K562 (cell line): ENCODE measurements around the gene RBM28. TPM values are rescaled to one million over a fixed set of nuclear protein-coding genes. Genes with fewer than 3 reads are reported as not detected.
A peak's percentile ranks its signal among the peaks of the same experiment; 100 is the strongest.

ENCODE experiments used
- ATAC-seq: fragments of 200-7000 bp; cut with Tn5 transposase; 3 replicates; pipeline ENCODE4 v1.9.1; 2020; ENCODE audit warnings: moderate library complexity
- BruUV-seq: library from RNA; stranded (reverse); fragments of 400-500 nt; replicated peaks from 2 replicates; lab custom pipeline; 2021; lab: Mats Ljungman, UMichigan
- CTCF ChIA-PET: fragments of 300-600 bp; formaldehyde crosslinking; extraction: SDS; loops from one replicate; lab custom pipeline; 2021; ENCODE audit warnings: low intra/inter-chr PET ratio; lab: Yijun Ruan, JAX
- POLR2A ChIA-PET: fragments of 300-600, 350-650 bp; sonication (Branson Sonifier 250); formaldehyde crosslinking; extraction: SDS; loops from one replicate; lab custom pipeline; 2021; ENCODE audit warnings: antibody characterized with exemption, inconsistent platforms; lab: Yijun Ruan, JAX
- DNase-seq, 4 experiments: peaks; one replicate each; pipeline versions ENCODE4 v3.0.0 to v3.0.0-alpha.2; 2011 to 2018; ENCODE audit warnings: low spot score in 3 of 4, mixed read lengths in 3 of 4; ENCODE audit errors: extremely low read depth in 1 of 4
- FAIRE-seq: peaks from 2 replicates; lab custom pipeline; 2011; peaks lifted over from hg19 to GRCh38; lab: Jason Lieb, UNC
- H2AFZ ChIP-seq: 2 replicates; pipeline ENCODE4 v1.6.0; 2011; ENCODE audit warnings: low read depth, low read length, control low read depth, inconsistent platforms
- H3K27ac ChIP-seq: fragments of 200-600 bp; 3 replicates; pipeline ENCODE4 v1.8.0; 2011; ENCODE audit warnings: low read depth, mild to moderate bottlenecking, control low read depth, inconsistent platforms, low read length, moderate library complexity, mixed read lengths; ENCODE audit errors: extremely low read depth
- H3K27me3 ChIP-seq, 2 experiments: fragments of 300-600 bp in 1 of 2; 2 replicates in 1 of 2; 3 replicates in 1 of 2; pipeline versions ENCODE4 v1.6.0 to v1.8.0; 2011; ENCODE audit warnings: inconsistent platforms in 2 of 2, low read length in 2 of 2, mild to moderate bottlenecking in 1 of 2, mixed read lengths in 1 of 2, moderate library complexity in 1 of 2; ENCODE audit not compliant: control insufficient read depth in 2 of 2, insufficient read depth in 2 of 2
- H3K36me3 ChIP-seq: fragments of 300-600 bp; 3 replicates; pipeline ENCODE4 v1.8.0; 2011; ENCODE audit warnings: mild to moderate bottlenecking, low read length, inconsistent platforms; ENCODE audit not compliant: control insufficient read depth, insufficient read depth
- H3K4me1 ChIP-seq, 2 experiments: fragments of 200-600 bp in 1 of 2; replicated peaks in 1 of 2; 2 replicates in 1 of 2; 3 replicates in 1 of 2; pipeline versions ENCODE4 v1.5.1 to v1.8.0; 2011; ENCODE audit warnings: inconsistent platforms in 2 of 2, low read length in 2 of 2, mild to moderate bottlenecking in 1 of 2, mixed read lengths in 1 of 2, moderate library complexity in 1 of 2; ENCODE audit not compliant: control insufficient read depth in 2 of 2, insufficient read depth in 2 of 2
- H3K4me2 ChIP-seq: 2 replicates; pipeline ENCODE4 v1.6.1; 2011; ENCODE audit warnings: low read length, control low read depth, inconsistent platforms, mixed read lengths; ENCODE audit not compliant: insufficient read depth
- H3K4me3 ChIP-seq: fragments of 200-600 bp; sonication (generic), shearing (Covaris generic); 2 replicates; pipeline ENCODE4 v1.5.1; 2016; ENCODE audit warnings: control low read depth, inconsistent platforms
- H3K79me2 ChIP-seq: fragments of 200-600 bp; 3 replicates; pipeline ENCODE4 v1.8.0; 2011; ENCODE audit warnings: low read length, inconsistent platforms; ENCODE audit not compliant: control insufficient read depth, insufficient read depth
- H3K9ac ChIP-seq, 2 experiments: 2 replicates each; pipeline versions ENCODE4 v1.6.0 to v1.6.1; 2011; ENCODE audit warnings: low read depth in 2 of 2, low read length in 2 of 2, control low read depth in 1 of 2, inconsistent platforms in 1 of 2, mild to moderate bottlenecking in 1 of 2, mixed read lengths in 1 of 2; ENCODE audit not compliant: insufficient read depth in 1 of 2
- H3K9me1 ChIP-seq: one replicate; pipeline ENCODE4 v1.6.0; 2011; ENCODE audit warnings: inconsistent platforms, mild to moderate bottlenecking, low read length, moderate library complexity; ENCODE audit not compliant: control insufficient read depth, insufficient read depth
- H3K9me3 ChIP-seq: replicated peaks from 2 replicates; pipeline ENCODE4 v1.5.1; 2011; ENCODE audit warnings: low read depth, low read length, inconsistent platforms; ENCODE audit not compliant: control insufficient read depth, insufficient read depth
- H4K20me1 ChIP-seq: replicated peaks from 2 replicates; pipeline ENCODE4 v1.6.1; 2011; ENCODE audit warnings: low read length, inconsistent platforms, mixed read lengths; ENCODE audit not compliant: control insufficient read depth, insufficient read depth
- ARNT ChIP-seq, 2 experiments: fragments of 450-650 bp; IDR thresholded peaks; 2 replicates each; pipeline ENCODE4 v1.6.1; 2016; ENCODE audit warnings: mild to moderate bottlenecking in 1 of 2
- LARP7 ChIP-seq: fragments of 450-650 bp; IDR thresholded peaks from 2 replicates; pipeline ENCODE4 v1.6.1; 2016
- SPI1 ChIP-seq: IDR thresholded peaks from 2 replicates; pipeline ENCODE4 v1.6.1; 2011; ENCODE audit warnings: low read depth, low read length, control low read depth, borderline replicate concordance
- ZKSCAN3 ChIP-seq: fragments of 250-450 bp; sonication (Bioruptor Pico); IDR thresholded peaks from 2 replicates; pipeline ENCODE4 v1.4.0; 2020
- WGBS: fragments of 100-300 bp; shearing (Covaris generic); methylation state at CpG from one replicate; pipeline ENCODE4 v1.1.6; 2016; ENCODE audit warnings: low coverage, mixed read lengths; ENCODE audit not compliant: insufficient coverage; ENCODE audit errors: missing lambda C conversion rate; 5-methylcytosine and 5-hydroxymethylcytosine counted together
- in situ Hi-C: fragments of 300-500 bp; cut with MboI; formaldehyde crosslinking; loops from 4 replicates; pipeline ENCODE4 v1.15.0; 2018; ENCODE audit warnings: inconsistent platforms, mixed read lengths
- intact Hi-C: fragments of 100-400 bp; cut with micrococcal nuclease; formaldehyde crosslinking; loops from 2 replicates; pipeline ENCODE4 v1.14.2; 2022
- polyA plus RNA-seq, 8 experiments: library from polyadenylated mRNA; depleted of rRNA in 4 of 8; stranded (reverse) in 5 of 8; unstranded in 3 of 8; fragments of >200 nt; fragmentation: Nextera tagmentation in 2 of 8; fragmentation: Illumina TruSeq in 1 of 8; extraction: Ambion mirVana in 2 of 8; extraction: Trizol in 1 of 8; gene quantifications; 2 replicates each; pipeline versions ENCODE4 v1.2.1 to v1.2.3, GENCODE V29; 2011 to 2014; ENCODE audit warnings: inconsistent platforms in 1 of 8, missing spikeins in 1 of 8
- total RNA-seq, 7 experiments: library from RNA; depleted of rRNA in 6 of 7; stranded (reverse); fragments of >200 nt in 6 of 7; fragmentation: Illumina TruSeq in 2 of 7; extraction: Trizol in 2 of 7; gene quantifications; 2 replicates each; pipeline versions ENCODE4 v1.2.1 to v1.2.3, GENCODE V29; 2011 to 2021; ENCODE audit warnings: low replicate concordance in 1 of 7

Gene RBM28
- total and polyA plus RNA-seq, 9 of the 15 experiments (the other 6 are each of a cell fraction or from before 2014, with no cell fraction given) = 65.8 to 213 (median 138) TPM

DNA sequence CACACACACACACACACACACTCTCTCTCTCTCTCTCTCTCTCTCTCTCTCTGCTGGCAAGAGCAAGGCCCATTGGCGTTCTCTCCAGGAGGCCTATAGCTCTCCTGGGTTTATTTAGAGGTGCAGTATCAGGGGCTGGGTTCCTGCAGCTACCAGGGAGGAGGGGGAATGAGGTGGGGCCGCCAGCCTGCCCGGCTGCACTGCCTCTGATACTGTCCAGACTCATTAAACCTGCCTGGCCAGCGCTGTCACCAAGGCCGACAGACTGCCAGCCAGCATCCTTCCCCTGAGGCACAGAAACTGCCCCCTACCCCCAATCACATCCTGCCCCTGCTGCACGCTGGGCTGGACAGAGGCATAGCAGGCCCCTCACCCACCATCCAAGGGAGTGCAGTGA, 13.5 kb upstream of the RBM28 start:
- H3K4me3 ChIP-seq = no peak overlapping the region
- no peak overlapping the region for H3K27ac ChIP-seq
- no peaks in the 10 kb centered on the region for H3K36me3 ChIP-seq
- FAIRE-seq (no peak), DNase-seq (peak in 1 of 4 experiments; percentile 26)
- no peak overlapping the region for H3K4me2 ChIP-seq
- in situ Hi-C loops (no loop called here), intact Hi-C loops (no loop called here)
- ChIA-PET POLR2A (interaction anchor here (0.7 to 1.7 kb wide), 4 partner anchors 10 to 130 kb away, joined by 3 to 5 read pairs (median 4); partner anchors contain the start of genes METTL2B and RBM28), CTCF (no interaction called here)
- no peaks in the 10 kb centered on the region for H4K20me1 ChIP-seq
- no peaks in the 10 kb centered on the region for H3K9me3 ChIP-seq
- peaks cover 12 to 28% of the 10 kb centered on the region in 2 experiments for H3K4me1 ChIP-seq
- H2AFZ ChIP-seq = no peak overlapping the region
- 5% methylated on average over 5 of the region's 6 CpGs for WGBS
- 0 out of 4 replicates have a peak overlapping the region, but pooled peaks of 1 of the 2 experiments have one; percentile 5 for H3K9ac ChIP-seq
- no peaks in the 10 kb centered on the region for H3K79me2 ChIP-seq
- no TSS peak for BruUV-seq
- TF ChIP-seq ARNT (IDR thresholded peaks at IDR 0.05) = no peak
- no peak for TF ChIP-seq ZKSCAN3 (CRISPR knock-in tag)
- TF ChIP-seq, all 486 proteins: peak for 0
- peaks cover 3% of the 10 kb centered on the region for H3K9me1 ChIP-seq
- peaks cover 38 to 56% of the 10 kb centered on the region in 2 experiments for H3K27me3 ChIP-seq
- no peak; the same call in 2 of the 3 replicates for ATAC-seq

DNA sequence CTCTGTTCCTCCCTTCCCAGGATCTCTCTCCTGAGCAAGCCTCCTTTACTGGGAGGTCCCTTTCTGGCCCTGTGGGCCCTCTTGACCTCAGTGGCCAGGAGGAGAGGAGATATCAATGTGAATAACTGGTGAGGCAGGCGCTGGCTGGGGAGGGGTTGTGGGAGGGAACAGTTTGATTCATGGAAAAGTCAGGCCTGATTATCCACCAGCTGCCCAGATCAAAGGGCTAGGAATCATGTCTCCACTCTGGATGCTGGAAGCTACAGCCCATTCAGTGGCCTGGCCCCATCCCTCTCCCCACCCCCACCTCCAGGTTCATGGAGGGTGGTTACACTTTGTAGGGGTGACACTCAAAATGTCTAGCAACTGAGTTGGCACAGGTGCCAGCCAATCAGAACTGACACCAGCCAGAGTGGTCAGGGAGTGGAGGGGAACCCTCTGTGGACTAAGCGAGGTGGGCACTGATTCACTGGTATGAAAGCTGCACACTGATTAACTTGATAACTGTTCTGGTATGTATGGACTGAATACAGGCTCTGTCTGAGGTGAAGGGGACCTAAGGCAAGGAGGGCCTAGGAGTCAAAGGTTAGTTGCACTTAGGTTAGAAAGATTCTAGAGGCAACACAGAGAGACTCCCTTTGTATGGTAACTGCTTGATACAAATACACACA, 13.0 kb upstream of the RBM28 start:
- Histone ChIP-seq H3K27me3 (peaks cover 32 to 50% of the 10 kb centered on the region in 2 experiments; a peak in 4 of 5 replicates), H3K4me2 (no peak overlapping the region), H3K27ac (no peak overlapping the region), H3K9ac (no peak overlapping the region), H4K20me1 (no peaks in the 10 kb centered on the region), H3K9me1 (peaks cover 3% of the 10 kb centered on the region), H3K36me3 (no peaks in the 10 kb centered on the region), H3K79me2 (no peaks in the 10 kb centered on the region), H2AFZ (no peak overlapping the region), H3K9me3 (no peaks in the 10 kb centered on the region), H3K4me1 (peaks cover 12 to 27% of the 10 kb centered on the region in 2 experiments), H3K4me3 (no peak overlapping the region)
- no peak for FAIRE-seq
- ATAC-seq = no peak
- peak in 1 of 4 experiments; percentile 29 for DNase-seq
- POLR2A ChIA-PET = interaction anchor here (0.6 to 2.3 kb wide), 3 partner anchors 8 to 22 kb away, joined by 5 to 6 read pairs (median 5); no protein-coding TSS in a partner anchor
- no TSS peak for BruUV-seq
- in situ Hi-C loops = no loop called here
- 4% methylated on average over 2 of the region's 2 CpGs for WGBS
- intact Hi-C loops = no loop called here
- TF ChIP-seq LARP7 (no peak), SPI1 (0 out of 2 replicates have a peak, but pooled peaks have one; percentile 0)
- CTCF ChIA-PET = no interaction called here
